Measurements from ENCODE around the gene GNB1. TPM values are rescaled to one million over a fixed set of nuclear protein-coding genes. Genes with fewer than 3 reads are reported as not detected.

Gene GNB1
- total RNA-seq, 2 donors from 2014 or later: 69.9 to 91.6 TPM

DNA sequence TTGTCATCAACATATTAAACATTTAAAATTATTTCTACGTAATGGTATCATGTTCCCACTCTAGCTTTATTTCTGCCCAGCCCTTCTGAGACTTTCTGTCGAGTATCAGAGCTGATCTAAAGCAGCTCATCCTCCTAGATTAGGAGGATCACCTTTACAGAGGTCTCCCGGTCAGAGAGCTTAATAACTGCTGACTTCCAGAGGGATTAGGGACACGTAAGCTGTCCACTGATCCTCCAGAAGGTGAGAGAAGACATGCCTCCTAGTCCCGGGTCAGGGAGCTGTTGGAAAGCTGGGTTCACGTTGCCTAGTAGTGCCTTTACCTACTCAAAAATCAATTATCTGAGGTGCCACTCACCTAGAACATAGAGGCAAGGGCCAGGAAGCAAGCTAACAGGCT is 81.4 kb downstream of the GNB1 start:
- H3K27me3 ChIP-seq: no peaks in the 10 kb centered on the region
- H3K4me3 ChIP-seq: no peak overlapping the region
- H3K9me3 ChIP-seq: no peaks in the 10 kb centered on the region
- TF ChIP-seq, protein P1, sequence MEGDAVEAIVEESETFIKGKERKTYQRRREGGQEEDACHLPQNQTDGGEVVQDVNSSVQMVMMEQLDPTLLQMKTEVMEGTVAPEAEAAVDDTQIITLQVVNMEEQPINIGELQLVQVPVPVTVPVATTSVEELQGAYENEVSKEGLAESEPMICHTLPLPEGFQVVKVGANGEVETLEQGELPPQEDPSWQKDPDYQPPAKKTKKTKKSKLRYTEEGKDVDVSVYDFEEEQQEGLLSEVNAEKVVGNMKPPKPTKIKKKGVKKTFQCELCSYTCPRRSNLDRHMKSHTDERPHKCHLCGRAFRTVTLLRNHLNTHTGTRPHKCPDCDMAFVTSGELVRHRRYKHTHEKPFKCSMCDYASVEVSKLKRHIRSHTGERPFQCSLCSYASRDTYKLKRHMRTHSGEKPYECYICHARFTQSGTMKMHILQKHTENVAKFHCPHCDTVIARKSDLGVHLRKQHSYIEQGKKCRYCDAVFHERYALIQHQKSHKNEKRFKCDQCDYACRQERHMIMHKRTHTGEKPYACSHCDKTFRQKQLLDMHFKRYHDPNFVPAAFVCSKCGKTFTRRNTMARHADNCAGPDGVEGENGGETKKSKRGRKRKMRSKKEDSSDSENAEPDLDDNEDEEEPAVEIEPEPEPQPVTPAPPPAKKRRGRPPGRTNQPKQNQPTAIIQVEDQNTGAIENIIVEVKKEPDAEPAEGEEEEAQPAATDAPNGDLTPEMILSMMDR (IDR thresholded peaks at IDR 0.05): no peak
- DNase-seq (ENCODE audit: low spot score): no peak
- H3K27ac ChIP-seq: no peak overlapping the region
- peaks cover 55% of the 10 kb centered on the region for H3K36me3 ChIP-seq
- H3K4me1 ChIP-seq: no peaks in the 10 kb centered on the region

DNA sequence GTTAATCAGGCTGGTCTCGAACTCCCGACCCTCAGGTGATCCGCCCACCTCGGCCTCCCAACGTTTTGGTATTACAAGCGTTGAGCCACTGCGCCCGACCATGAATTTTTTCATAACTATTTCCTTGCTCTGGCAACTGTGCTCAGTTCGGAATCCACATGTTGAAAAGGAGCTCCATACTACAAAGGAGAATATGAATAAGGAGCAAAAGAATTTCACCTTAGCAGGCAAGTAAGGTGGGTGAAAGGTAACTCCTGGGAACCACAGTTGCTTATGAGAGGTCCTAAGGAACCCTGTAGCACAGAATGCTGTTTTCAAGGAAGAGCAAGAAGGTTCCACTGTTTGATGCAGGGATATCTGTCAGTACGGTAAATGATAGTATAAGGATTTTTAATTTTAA is 82.7 kb downstream of the GNB1 start:
- H3K27ac ChIP-seq: no peak overlapping the region
- TF ChIP-seq, protein P1 (IDR thresholded peaks at IDR 0.05): no peak

DNA sequence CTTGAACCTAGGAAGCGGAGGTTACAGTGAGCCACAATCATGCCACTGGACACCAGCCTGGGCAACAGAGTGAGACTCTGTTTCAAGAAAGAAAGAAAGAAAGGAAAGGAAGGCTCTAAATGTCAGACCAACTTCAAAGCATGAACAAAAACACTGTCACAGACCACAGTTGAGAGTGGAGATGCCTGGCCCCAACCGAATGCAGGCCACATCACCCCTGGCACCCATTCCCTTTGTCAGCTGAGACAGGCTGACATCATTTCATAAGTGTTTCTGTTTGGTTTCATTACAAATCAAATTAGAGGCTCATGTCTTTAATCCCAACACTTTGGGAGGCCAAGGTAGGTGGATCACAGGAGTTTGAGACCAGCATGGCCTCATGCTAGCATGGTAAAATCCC is 84.0 kb downstream of the GNB1 start:
- DNase-seq (ENCODE audit: low spot score): no peak
- H3K36me3 ChIP-seq: peaks cover 53% of the 10 kb centered on the region
- no peaks in the 10 kb centered on the region for H3K9me3 ChIP-seq
- no peak overlapping the region for H3K4me3 ChIP-seq
- no peaks in the 10 kb centered on the region for H3K27me3 ChIP-seq
- no peaks in the 10 kb centered on the region for H3K4me1 ChIP-seq
- TF ChIP-seq, protein P1 (IDR thresholded peaks at IDR 0.05): no peak
- no peak overlapping the region for H3K27ac ChIP-seq

More for the DNA sequence above, 82.7 kb downstream of the GNB1 start:
- no peak overlapping the region for H3K4me3 ChIP-seq
- no peaks in the 10 kb centered on the region for H3K4me1 ChIP-seq
- no peaks in the 10 kb centered on the region for H3K9me3 ChIP-seq
- H3K27me3 ChIP-seq: no peaks in the 10 kb centered on the region
- DNase-seq (ENCODE audit: low spot score): no peak
- peaks cover 55% of the 10 kb centered on the region for H3K36me3 ChIP-seq

DNA sequence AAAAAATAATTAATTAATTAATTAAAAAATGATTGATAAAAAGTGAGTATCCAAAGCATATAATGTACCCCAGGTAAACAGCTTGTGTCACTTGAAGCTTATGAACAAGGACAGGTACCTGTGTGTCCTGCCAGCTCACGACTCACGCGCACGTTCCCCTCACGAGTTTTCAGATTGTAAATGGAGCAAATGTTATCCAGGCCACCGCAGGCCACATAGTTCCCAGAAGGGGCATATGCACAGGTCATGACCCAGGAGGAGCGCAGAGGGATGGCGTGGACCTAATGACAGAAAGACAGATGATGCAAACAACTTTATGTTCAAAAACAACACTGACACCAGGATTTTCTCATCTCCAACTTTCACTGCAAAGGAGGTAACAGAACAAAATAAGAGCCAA is 86.6 kb downstream of the GNB1 start:
- TF ChIP-seq, protein P1 (IDR thresholded peaks at IDR 0.05): no peak
- H3K36me3 ChIP-seq: peaks cover 47% of the 10 kb centered on the region
- no peak for DNase-seq (ENCODE audit: low spot score)
- H3K27ac ChIP-seq: no peak overlapping the region
- no peak overlapping the region for H3K4me3 ChIP-seq
- no peaks in the 10 kb centered on the region for H3K9me3 ChIP-seq
- H3K4me1 ChIP-seq: no peaks in the 10 kb centered on the region
- no peaks in the 10 kb centered on the region for H3K27me3 ChIP-seq

DNA sequence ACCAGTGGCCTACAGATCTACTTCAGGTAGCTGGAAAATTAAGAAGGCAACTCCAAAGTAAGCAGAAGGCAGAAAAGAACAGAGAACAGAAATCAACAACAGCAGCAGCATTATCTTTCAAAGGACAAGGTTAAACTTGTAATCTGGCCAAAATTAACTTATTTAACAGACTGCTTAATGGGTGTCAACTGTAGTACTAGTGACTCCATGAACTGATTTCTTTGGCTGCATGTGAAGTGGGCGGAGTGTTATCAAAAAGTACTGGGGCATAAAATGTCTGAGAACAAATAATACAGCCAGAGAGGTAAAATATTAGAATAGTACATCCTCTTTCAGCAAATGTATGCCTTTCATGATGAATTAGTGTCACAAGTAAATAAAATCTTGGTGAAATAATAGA is 88.0 kb downstream of the GNB1 start:
- no peak overlapping the region for H3K4me3 ChIP-seq
- no peaks in the 10 kb centered on the region for H3K27me3 ChIP-seq
- H3K36me3 ChIP-seq: peaks cover 53% of the 10 kb centered on the region
- no peaks in the 10 kb centered on the region for H3K9me3 ChIP-seq
- H3K4me1 ChIP-seq: no peaks in the 10 kb centered on the region
- TF ChIP-seq, protein P1 (IDR thresholded peaks at IDR 0.05): no peak
- DNase-seq (ENCODE audit: low spot score): no peak
- no peak overlapping the region for H3K27ac ChIP-seq

DNA sequence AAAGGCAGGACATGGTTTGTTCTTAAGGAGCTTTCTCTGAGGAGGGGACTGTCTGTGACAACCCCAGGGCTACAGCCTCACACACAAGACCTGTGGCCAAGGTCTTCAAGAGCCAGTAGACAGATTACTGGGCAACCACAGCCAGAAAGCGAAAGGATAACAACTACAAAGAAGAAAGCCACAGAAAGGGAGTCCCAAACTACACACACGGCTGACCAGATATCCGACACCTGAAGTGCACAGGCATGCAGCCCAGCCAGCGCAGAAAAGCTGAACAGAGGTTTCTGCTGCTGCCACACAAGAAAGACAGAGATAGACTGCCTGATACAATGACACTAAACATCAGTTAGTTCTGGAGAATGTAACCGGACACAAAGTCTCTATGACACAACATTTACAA is 91.2 kb downstream of the GNB1 start:
- Histone ChIP-seq H3K4me1 (no peaks in the 10 kb centered on the region), H3K36me3 (peaks cover 56% of the 10 kb centered on the region), H3K27ac (no peak overlapping the region), H3K27me3 (no peaks in the 10 kb centered on the region), H3K9me3 (no peaks in the 10 kb centered on the region), H3K4me3 (no peak overlapping the region)
- no peak for DNase-seq (ENCODE audit: low spot score)
- TF ChIP-seq, protein P1 (IDR thresholded peaks at IDR 0.05): no peak
